Vagina (tissue), 2 donors: ENCODE results near the gene ZNF182. TPM values are rescaled to one million over a fixed set of nuclear protein-coding genes. Genes with fewer than 3 reads are reported as not detected.
"Not testable (repeated sequence)": the region's sequence is repeated elsewhere in the genome, so short reads cannot be mapped to it uniquely, and the experiment has no call there.

ENCODE experiments used
- DNase-seq, 2 donors: peaks; one replicate each; pipeline ENCODE4 v3.0.0-alpha.2; 2017; ENCODE audit errors: extremely low spot score in 2 of 2
- H3K27ac ChIP-seq: fragments of 200-600 bp; sonication (generic); one replicate; pipeline ENCODE4 v1.5.1; 2019
- H3K27me3 ChIP-seq: fragments of 200-600 bp; sonication (generic); one replicate; pipeline ENCODE4 v1.5.1; 2019
- H3K36me3 ChIP-seq, 2 donors: fragments of 200-600 bp; sonication (generic); one replicate each; pipeline ENCODE4 v1.5.1; 2017 to 2019
- H3K4me1 ChIP-seq: fragments of 200-600 bp; sonication (generic); one replicate; pipeline ENCODE4 v1.5.1; 2019
- H3K4me3 ChIP-seq, 2 donors: fragments of 200-600 bp; sonication (generic); 1 replicate in 1 of 2; 2 replicates in 1 of 2; pipeline ENCODE4 v1.5.1; 2016 to 2019
- H3K9me3 ChIP-seq: fragments of 200-600 bp; sonication (generic); one replicate; pipeline ENCODE4 v1.5.1; 2019
- POLR2A ChIP-seq, 2 donors: fragments of 450-650 bp; IDR thresholded peaks; one replicate each; pipeline ENCODE4 v1.6.1; 2017; ENCODE audit warnings: antibody characterized with exemption in 2 of 2, mild to moderate bottlenecking in 2 of 2, moderate library complexity in 2 of 2
- POLR2AphosphoS5 ChIP-seq, 2 donors: sonication (generic); formaldehyde crosslinking; IDR thresholded peaks; one replicate each; pipeline ENCODE4 v1.9.0; 2017; ENCODE audit warnings: antibody characterized with exemption in 2 of 2, mild to moderate bottlenecking in 2 of 2, low read depth in 1 of 2; ENCODE audit not compliant: insufficient read depth in 1 of 2
- intact Hi-C: fragments of 100-400 bp; cut with DNase I; formaldehyde crosslinking; loops from one replicate; pipeline ENCODE4 v1.15.1; 2023
- total RNA-seq: library from RNA; depleted of rRNA; stranded (reverse); fragments of >200 nt; gene quantifications from one replicate; pipeline ENCODE4 v1.2.3, GENCODE V29; 2016
- TF ChIP-seq, protein P1 (sequence below), 3 experiments: fragments of 450-650 bp in 2 of 3; fragments of 200-600 bp in 1 of 3; sonication (generic) in 1 of 3; IDR thresholded peaks; one replicate each; pipeline ENCODE4 v1.5.1; 2017 to 2019; ENCODE audit warnings: antibody characterized with exemption in 3 of 3, mild to moderate bottlenecking in 2 of 3, moderate library complexity in 2 of 3

Gene ZNF182
- total RNA-seq, 1 donor from 2014 or later = 4.2 TPM

DNA sequence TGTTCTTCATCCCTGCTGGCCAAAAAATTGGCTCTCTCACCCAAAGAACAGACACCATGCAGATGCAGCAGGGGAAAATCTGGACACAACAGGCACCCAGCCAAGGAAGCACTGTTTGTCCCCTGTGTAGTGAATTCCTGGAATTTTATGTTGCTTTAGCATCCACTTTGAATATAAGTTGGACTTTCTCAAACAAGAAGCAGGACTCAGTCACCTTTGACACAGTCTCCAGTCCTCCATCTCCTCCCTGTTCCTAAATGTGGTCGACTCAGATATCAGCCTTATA lies 11.8 kb downstream of the ZNF182 start:
- DNase-seq = no peak
- no peaks in the 10 kb centered on the region for H3K9me3 ChIP-seq
- TF ChIP-seq POLR2AphosphoS5 (IDR thresholded peaks at IDR 0.05; ENCODE audit: insufficient read depth in 1 of 2, low read depth in 1 of 2) (no peak), POLR2A (IDR thresholded peaks at IDR 0.05) (no peak)
- TF ChIP-seq, protein P1, sequence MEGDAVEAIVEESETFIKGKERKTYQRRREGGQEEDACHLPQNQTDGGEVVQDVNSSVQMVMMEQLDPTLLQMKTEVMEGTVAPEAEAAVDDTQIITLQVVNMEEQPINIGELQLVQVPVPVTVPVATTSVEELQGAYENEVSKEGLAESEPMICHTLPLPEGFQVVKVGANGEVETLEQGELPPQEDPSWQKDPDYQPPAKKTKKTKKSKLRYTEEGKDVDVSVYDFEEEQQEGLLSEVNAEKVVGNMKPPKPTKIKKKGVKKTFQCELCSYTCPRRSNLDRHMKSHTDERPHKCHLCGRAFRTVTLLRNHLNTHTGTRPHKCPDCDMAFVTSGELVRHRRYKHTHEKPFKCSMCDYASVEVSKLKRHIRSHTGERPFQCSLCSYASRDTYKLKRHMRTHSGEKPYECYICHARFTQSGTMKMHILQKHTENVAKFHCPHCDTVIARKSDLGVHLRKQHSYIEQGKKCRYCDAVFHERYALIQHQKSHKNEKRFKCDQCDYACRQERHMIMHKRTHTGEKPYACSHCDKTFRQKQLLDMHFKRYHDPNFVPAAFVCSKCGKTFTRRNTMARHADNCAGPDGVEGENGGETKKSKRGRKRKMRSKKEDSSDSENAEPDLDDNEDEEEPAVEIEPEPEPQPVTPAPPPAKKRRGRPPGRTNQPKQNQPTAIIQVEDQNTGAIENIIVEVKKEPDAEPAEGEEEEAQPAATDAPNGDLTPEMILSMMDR (IDR thresholded peaks at IDR 0.05) = no peak
- peaks cover 0 to 6% of the 10 kb centered on the region in 2 donors for H3K36me3 ChIP-seq
- no peaks in the 10 kb centered on the region for H3K4me1 ChIP-seq
- no peak overlapping the region for H3K27ac ChIP-seq
- intact Hi-C loops = no loop called here
- H3K27me3 ChIP-seq = no peaks in the 10 kb centered on the region
- no peak overlapping the region for H3K4me3 ChIP-seq

DNA sequence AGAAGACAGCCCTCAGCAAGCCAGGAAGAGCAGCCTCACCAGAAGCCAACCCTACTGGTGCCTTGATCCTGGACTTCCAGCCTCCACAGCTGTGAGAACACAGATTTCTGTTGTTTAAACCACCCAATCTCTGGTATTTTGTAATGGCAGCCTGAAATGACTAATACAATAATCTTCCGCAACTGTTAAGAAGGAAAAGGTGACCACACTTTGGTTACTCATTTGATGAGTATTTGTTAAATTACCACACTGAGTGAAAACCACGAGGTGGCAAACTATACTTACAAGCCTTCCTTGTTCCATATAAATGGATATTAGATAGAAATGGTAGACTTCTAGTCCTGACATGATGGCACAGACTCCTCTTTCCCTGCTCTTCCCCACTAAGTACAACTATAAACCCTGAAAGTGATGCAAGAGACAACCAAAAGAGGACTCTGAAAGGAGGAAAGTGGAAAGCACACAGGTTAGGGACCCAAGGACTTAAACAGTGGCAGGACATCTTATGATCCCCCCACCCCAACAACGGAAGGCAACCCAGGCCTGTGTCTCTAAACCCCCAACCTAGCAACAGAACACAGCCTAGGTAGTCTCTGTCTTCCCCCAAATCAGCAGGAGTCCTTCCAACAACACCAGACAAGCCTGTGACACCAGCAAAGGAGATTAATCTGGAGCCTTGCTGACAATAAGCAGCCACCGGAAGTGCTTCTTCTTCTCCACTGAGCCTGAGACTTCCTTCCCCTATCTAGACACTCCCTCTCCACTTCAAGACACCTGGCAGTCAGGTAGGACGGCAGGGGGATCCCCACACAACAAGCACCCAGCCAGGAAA lies 12.3 kb downstream of the ZNF182 start:
- H3K36me3 ChIP-seq = peaks cover 0 to under 1% of the 10 kb centered on the region in 2 donors
- TF ChIP-seq POLR2A (IDR thresholded peaks at IDR 0.05) = no peak
- no peak for TF ChIP-seq POLR2AphosphoS5 (IDR thresholded peaks at IDR 0.05; ENCODE audit: insufficient read depth in 1 of 2, low read depth in 1 of 2)
- TF ChIP-seq, protein P1 (IDR thresholded peaks at IDR 0.05) = no peak
- H3K27ac ChIP-seq = no peak overlapping the region
- intact Hi-C loops = no loop called here
- no peaks in the 10 kb centered on the region for H3K4me1 ChIP-seq
- no peak overlapping the region for H3K4me3 ChIP-seq
- no peak for DNase-seq
- no peaks in the 10 kb centered on the region for H3K27me3 ChIP-seq
- no peaks in the 10 kb centered on the region for H3K9me3 ChIP-seq

DNA sequence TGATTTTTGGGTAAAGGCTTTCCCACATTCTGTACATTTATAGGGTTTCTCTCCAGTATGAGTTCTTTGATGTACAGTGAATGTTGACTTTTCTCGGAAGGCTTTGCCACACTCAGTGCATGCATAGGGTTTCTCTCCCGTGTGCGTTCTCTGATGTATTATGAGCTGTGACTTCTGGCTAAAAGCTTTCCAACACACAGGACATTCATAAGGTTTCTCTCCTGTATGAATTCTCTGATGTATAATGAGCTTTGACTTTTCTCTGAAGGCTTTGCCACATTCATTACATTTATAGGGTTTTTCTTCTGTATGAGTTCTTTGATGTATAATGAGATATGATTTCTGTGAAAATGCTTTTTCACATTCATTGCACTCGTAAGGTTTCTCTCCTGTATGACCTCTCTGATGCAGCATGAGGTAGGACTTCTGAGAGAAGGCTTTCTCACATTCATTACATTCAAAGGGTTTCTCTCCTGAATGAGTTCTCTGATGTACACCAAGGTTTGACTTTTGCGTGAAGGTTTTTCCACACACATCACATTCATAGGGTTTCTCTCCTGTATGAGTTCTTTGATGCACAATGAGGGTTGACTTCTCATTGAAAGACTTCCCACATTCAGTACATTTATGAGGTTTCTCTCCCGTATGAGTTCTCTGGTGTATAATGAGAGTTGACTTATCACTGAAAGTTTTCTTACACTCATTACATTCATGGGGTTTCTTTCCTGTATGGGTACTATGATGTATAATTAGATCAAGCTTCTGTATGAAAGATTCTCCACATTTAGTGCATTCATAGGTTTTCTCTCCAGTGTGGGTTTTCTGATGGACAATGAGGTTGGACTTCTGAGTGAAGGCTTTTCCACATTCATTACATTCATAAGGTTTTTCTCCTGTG lies 27.3 kb downstream of the ZNF182 start:
- no peak for DNase-seq
- Histone ChIP-seq H3K27ac (no peak overlapping the region), H3K9me3 (peaks cover 25% of the 10 kb centered on the region), H3K4me3 (no peak overlapping the region), H3K4me1 (no peaks in the 10 kb centered on the region), H3K27me3 (no peaks in the 10 kb centered on the region), H3K36me3 (peaks cover 0 to 18% of the 10 kb centered on the region in 2 donors)
- intact Hi-C loops = no loop called here
- TF ChIP-seq POLR2AphosphoS5 (IDR thresholded peaks at IDR 0.05; ENCODE audit: insufficient read depth in 1 of 2, low read depth in 1 of 2) (no peak), POLR2A (IDR thresholded peaks at IDR 0.05) (no peak)
- TF ChIP-seq, protein P1 (IDR thresholded peaks at IDR 0.05) = no peak

DNA sequence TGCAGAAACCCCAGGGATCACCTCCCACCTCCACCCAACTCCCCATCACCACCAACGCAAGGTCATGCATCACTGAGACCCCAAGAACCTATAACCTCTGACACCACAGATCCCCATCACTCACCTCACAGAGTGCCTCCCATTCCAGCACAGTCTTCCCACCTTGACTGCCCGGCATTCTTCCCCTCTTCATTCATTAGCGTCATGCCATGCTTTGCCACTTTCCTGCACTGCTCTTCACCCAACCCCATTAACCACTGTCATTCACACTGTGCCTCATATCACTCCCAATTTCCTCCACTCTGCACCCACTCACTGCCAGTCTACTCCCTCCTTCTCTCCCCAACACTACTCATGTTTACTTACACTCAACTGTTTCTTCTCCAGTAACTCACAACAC lies 30.6 kb downstream of the ZNF182 start:
- no peak for DNase-seq
- TF ChIP-seq, protein P1 (IDR thresholded peaks at IDR 0.05) = no peak
- TF ChIP-seq POLR2A (IDR thresholded peaks at IDR 0.05) (no peak), POLR2AphosphoS5 (IDR thresholded peaks at IDR 0.05; ENCODE audit: insufficient read depth in 1 of 2, low read depth in 1 of 2) (no peak)
- intact Hi-C loops = no loop called here
- Histone ChIP-seq H3K4me3 (no peak overlapping the region), H3K27me3 (no peaks in the 10 kb centered on the region), H3K27ac (no peak overlapping the region), H3K36me3 (peaks cover 0 to 7% of the 10 kb centered on the region in 2 donors), H3K9me3 (peaks cover 25% of the 10 kb centered on the region), H3K4me1 (no peaks in the 10 kb centered on the region)

DNA sequence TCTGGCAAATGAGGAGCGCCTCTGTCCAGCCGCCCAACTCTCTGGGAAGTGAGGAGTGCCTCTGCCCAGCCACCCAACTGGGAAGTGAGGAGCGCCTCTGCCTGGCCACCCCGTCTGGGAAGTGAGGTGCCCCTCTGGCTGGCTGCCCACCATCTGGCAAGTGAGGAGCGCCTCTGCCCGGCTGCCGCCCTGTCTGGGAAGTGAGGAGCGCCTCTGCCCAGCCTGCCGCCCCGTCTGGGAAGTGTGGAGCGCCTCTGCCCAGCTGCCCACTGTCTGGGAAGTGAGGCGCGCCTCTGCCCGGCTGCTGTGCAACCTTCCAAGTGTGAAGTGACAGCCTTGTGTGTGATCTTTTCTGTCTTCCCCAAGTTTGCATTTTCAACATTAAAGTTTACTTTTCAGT lies 38.3 kb downstream of the ZNF182 start:
- H3K4me1 ChIP-seq, H3K9me3 ChIP-seq, H3K27ac ChIP-seq, H3K36me3 ChIP-seq, H3K27me3 ChIP-seq, H3K4me3 ChIP-seq, DNase-seq, intact Hi-C loops: not testable (repeated sequence)

DNA sequence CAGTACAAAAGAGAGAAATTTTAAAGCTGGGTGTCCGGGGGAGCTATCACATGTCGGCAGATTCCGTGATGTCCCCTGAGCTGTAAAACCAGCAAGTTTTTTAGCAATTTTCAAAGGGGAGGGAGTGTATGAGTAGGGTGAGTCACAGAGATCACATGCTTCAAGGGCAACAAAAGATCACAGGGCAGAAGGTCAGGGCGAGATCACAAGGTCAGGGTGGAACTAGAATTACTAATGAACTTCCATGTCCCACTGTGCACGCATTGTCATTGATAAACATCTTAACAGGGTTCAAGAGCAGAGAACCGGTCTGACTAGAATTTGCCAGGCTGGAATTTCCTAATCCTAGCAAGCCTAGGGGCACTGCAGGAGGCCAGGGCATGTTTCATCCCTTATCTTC lies 42.0 kb downstream of the ZNF182 start:
- H3K9me3 ChIP-seq, H3K4me3 ChIP-seq, H3K4me1 ChIP-seq, DNase-seq, H3K36me3 ChIP-seq, H3K27me3 ChIP-seq, H3K27ac ChIP-seq, intact Hi-C loops: not testable (repeated sequence)
